Measurements from ENCODE around the gene PTPRN2. TPM values are rescaled to one million over a fixed set of nuclear protein-coding genes. Genes with fewer than 3 reads are reported as not detected.

PTPRN2 gene
- polyA plus RNA-seq, 1 experiment: 0.02 TPM

- no peaks in the 10 kb centered on the region for H3K27me3 ChIP-seq (ENCODE audit: control insufficient read depth, insufficient read depth, low read length)
- no peak for TF ChIP-seq CTCF (IDR thresholded peaks at IDR 0.05; ENCODE audit: low read depth, low read length)
- POLR2A ChIA-PET: no interaction called here
- peaks cover 99% of the 10 kb centered on the region for H3K9me3 ChIP-seq (ENCODE audit: control insufficient read depth, insufficient read depth, low read length)
- DNase-seq (ENCODE audit: low read depth, low spot score): no peak
- no peak overlapping the region for H3K27ac ChIP-seq (ENCODE audit: low read depth, low read length)
- H3K4me3 ChIP-seq (ENCODE audit: low read depth, low read length): no peak overlapping the region
- CTCF ChIA-PET: no interaction called here
These were observed 58.2 kb downstream of the PTPRN2 start for GRCh38 chr7:158529181-158530096.

- Histone ChIP-seq H3K4me3 (ENCODE audit: low read depth, low read length) (no peak overlapping the region), H3K9me3 (ENCODE audit: control insufficient read depth, insufficient read depth, low read length) (peaks cover 98% of the 10 kb centered on the region), H3K27me3 (ENCODE audit: control insufficient read depth, insufficient read depth, low read length) (no peaks in the 10 kb centered on the region), H3K27ac (ENCODE audit: low read depth, low read length) (no peak overlapping the region)
- CTCF ChIA-PET: no interaction called here
- no peak for DNase-seq (ENCODE audit: low read depth, low spot score)
- no peak for TF ChIP-seq CTCF (IDR thresholded peaks at IDR 0.05; ENCODE audit: low read depth, low read length)
- POLR2A ChIA-PET: no interaction called here
These were observed 59.6 kb downstream of the PTPRN2 start for GRCh38 chr7:158527915-158528502.

- no peak for TF ChIP-seq CTCF (IDR thresholded peaks at IDR 0.05; ENCODE audit: low read depth, low read length)
- CTCF ChIA-PET: no interaction called here
- Histone ChIP-seq H3K27ac (ENCODE audit: low read depth, low read length) (no peak overlapping the region), H3K27me3 (ENCODE audit: control insufficient read depth, insufficient read depth, low read length) (no peaks in the 10 kb centered on the region), H3K9me3 (ENCODE audit: control insufficient read depth, insufficient read depth, low read length) (peaks cover 98% of the 10 kb centered on the region), H3K4me3 (ENCODE audit: low read depth, low read length) (no peak overlapping the region)
- POLR2A ChIA-PET: no interaction called here
- no peak for DNase-seq (ENCODE audit: low read depth, low spot score)
These were observed 60.1 kb downstream of the PTPRN2 start for GRCh38 chr7:158527495-158527894.

- Histone ChIP-seq H3K27me3 (ENCODE audit: control insufficient read depth, insufficient read depth, low read length) (no peaks in the 10 kb centered on the region), H3K4me3 (ENCODE audit: low read depth, low read length) (no peak overlapping the region), H3K27ac (ENCODE audit: low read depth, low read length) (no peak overlapping the region), H3K9me3 (ENCODE audit: control insufficient read depth, insufficient read depth, low read length) (peaks cover 98% of the 10 kb centered on the region)
- TF ChIP-seq CTCF (IDR thresholded peaks at IDR 0.05; ENCODE audit: low read depth, low read length): no peak
- ChIA-PET POLR2A (no interaction called here), CTCF (no interaction called here)
- DNase-seq (ENCODE audit: low read depth, low spot score): no peak
These were observed 60.6 kb downstream of the PTPRN2 start for GRCh38 chr7:158527038-158527437.

- no peak for DNase-seq (ENCODE audit: low read depth, low spot score)
- H3K9me3 ChIP-seq (ENCODE audit: control insufficient read depth, insufficient read depth, low read length): peaks cover 98% of the 10 kb centered on the region
- H3K27ac ChIP-seq (ENCODE audit: low read depth, low read length): no peak overlapping the region
- ChIA-PET CTCF (no interaction called here), POLR2A (no interaction called here)
- no peak overlapping the region for H3K4me3 ChIP-seq (ENCODE audit: low read depth, low read length)
- no peaks in the 10 kb centered on the region for H3K27me3 ChIP-seq (ENCODE audit: control insufficient read depth, insufficient read depth, low read length)
- TF ChIP-seq CTCF (IDR thresholded peaks at IDR 0.05; ENCODE audit: low read depth, low read length): no peak
These were observed 61.1 kb downstream of the PTPRN2 start for GRCh38 chr7:158526531-158526930.
